ENCODE measurements around the gene NBPF4.
"Not testable (repeated sequence)": the region's sequence is repeated elsewhere in the genome, so short reads cannot be mapped to it uniquely, and the experiment has no call there.

The NBPF4 gene, protein sequence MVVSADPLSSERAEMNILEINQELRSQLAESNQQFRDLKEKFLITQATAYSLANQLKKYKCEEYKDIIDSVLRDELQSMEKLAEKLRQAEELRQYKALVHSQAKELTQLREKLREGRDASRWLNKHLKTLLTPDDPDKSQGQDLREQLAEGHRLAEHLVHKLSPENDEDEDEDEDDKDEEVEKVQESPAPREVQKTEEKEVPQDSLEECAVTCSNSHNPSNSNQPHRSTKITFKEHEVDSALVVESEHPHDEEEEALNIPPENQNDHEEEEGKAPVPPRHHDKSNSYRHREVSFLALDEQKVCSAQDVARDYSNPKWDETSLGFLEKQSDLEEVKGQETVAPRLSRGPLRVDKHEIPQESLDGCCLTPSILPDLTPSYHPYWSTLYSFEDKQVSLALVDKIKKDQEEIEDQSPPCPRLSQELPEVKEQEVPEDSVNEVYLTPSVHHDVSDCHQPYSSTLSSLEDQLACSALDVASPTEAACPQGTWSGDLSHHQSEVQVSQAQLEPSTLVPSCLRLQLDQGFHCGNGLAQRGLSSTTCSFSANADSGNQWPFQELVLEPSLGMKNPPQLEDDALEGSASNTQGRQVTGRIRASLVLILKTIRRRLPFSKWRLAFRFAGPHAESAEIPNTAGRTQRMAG

GRCh38 chr1:108243976-108244375 is at the start of gene NBPF4:
Gene NBPF4 (minus strand): TSS chr1:108244076. CDS start chr1:108243761, 315 bp downstream.
- in situ Hi-C loops (cut with HindIII; ENCODE audit: low sequenced_read_pairs), result not testable (repeated sequence)

DNA sequence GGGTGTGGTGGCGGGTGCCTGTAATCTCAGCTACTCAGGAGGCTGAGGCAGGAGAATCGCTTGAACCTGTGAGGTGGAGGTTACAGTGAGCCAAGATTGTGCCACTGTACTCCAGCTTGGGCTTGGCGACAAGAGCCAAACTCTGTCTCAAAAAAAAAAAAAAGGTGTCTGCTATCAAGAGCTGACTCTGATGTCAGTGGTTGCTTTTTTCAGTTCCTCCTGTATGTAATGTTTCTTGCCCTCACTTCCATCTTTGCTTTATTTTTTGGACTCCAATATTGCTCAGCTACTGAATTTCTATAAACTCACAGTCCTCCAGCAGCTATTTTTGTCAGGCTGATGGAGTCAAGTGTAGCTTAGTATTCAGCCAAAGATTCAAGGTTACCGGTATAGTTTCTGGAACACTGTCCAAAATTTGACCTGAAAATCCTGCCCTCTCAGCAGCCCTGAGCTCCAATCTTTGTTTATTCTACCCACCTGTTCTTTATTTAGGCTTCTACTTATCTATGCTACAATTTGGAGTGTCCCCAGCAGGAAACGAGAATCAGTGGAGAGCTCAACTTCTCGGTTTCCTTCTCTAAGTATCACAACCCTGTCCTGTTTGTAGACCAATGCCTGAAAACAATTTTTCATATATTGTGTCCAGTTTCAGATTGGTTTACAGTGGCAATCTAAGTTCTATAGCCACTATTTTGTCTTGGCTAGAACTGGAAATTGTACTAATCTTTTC is 38.8 kb upstream of the NBPF4 start:
- in situ Hi-C loops (cut with HindIII; ENCODE audit: low sequenced_read_pairs), result not testable (repeated sequence)

DNA sequence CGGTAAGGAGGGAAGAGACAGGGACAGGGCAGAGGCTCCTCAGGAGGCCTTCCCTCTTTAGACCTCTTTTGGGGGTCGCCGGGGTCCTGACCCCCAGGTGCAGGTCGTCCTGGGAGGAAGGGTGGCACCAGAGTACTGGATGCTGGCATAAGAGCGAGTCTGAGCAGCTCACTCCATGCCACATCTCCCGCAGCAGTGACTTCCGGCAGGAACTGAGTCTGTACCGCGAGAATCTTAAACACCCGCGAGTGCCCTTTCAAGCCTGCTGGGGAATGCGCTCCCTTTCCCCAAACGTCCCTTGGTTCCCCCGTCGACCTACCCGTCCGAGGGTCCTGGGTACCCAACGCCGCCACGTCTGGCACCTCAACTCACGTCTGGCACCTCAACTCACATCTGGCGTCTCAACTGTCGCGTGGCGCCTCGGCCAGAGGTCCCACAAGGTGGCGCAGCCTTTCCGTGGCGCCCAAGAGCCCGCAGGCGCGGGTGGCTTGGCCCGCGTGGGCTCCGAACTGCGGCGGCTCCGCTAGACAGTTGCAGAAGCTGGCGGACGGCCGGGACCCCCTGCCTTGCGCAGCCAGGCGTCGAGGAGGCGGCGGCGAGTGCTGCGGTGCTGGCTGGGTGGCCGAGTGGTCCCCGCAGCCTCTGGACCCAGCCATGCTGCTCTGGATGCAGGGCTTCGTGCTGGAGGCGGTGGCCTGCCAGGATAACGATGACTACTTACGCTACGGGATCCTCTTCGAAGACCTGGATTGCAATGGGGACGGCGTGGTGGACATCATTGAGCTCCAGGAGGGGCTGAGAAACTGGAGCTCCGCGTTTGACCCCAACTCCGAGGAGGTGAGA is 28.8 kb upstream of the NBPF4 start:
- in situ Hi-C loops (cut with HindIII; ENCODE audit: low sequenced_read_pairs), result not testable (repeated sequence)

DNA sequence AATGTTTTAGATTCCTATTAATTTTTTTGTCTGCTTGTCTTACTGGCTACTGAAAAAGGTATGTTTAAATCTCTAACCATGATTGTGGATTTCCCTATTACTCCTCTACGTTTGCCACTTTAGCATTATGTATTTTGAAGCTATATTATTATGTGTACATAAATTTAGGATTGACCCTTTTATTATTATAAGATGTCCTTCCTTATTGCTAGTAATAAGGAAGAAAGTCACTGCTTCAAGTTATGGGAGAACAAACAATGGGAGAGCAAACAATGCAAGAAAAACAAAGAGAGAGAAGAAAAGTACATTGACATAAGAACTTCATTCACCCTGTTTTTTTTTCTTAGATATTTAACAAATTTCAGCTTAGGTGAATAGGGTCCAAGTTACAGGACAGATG is 23.2 kb upstream of the NBPF4 start:
- in situ Hi-C loops (cut with HindIII; ENCODE audit: low sequenced_read_pairs), result not testable (repeated sequence)

DNA sequence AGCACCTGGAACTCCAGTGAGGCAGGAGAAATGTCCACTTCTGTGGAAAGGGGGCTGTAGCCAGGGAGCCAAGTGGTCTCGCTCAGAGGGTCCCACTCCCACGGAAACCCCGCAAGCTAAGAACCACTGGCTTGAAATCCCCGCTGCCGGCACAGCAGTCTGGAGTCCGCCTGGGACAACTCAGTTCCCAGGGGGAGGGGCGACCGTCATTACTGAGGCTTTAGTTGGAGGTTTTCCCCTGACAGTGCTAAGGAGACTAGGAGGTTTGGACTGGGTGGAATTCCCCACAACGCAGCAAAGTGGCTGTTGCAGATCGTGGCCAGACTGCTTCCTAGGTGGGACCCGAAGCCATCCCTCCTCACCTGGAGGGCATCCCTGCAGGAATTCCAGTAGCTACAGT is 18.1 kb upstream of the NBPF4 start:
- in situ Hi-C loops (cut with HindIII; ENCODE audit: low sequenced_read_pairs), result not testable (repeated sequence)

DNA sequence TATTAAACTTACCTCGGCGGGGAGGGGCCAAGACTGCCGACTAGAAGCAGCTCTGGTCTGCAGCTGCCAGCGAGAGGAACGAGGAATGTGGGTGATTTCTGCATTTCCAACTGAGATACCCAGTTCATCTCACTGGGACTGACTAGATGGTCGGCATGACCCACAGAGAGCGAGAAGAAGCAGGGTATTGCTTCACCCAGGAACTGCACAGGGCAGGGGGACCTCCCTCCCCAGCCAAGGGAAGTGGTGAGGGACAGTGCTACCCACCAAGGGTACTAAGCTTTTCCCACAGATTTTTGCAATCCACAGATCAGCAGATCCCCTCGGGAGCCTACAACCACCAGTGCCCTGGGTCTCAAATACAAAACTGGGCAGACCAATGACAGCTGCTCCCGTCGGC is 17.6 kb upstream of the NBPF4 start:
- in situ Hi-C loops (cut with HindIII; ENCODE audit: low sequenced_read_pairs), result not testable (repeated sequence)

GRCh38 chr1:108260578-108261259 is 16.8 kb upstream of the NBPF4 start:
- in situ Hi-C loops (cut with HindIII; ENCODE audit: low sequenced_read_pairs), result not testable (repeated sequence)

- in situ Hi-C loops (cut with HindIII; ENCODE audit: low sequenced_read_pairs), result not testable (repeated sequence)
Measured at GRCh38 chr1:108255426-108255825, 11.6 kb upstream of the NBPF4 start.

GRCh38 chr1:108239426-108239825 is 4.5 kb downstream of the NBPF4 start:
- in situ Hi-C loops (cut with HindIII; ENCODE audit: low sequenced_read_pairs), result not testable (repeated sequence)

DNA sequence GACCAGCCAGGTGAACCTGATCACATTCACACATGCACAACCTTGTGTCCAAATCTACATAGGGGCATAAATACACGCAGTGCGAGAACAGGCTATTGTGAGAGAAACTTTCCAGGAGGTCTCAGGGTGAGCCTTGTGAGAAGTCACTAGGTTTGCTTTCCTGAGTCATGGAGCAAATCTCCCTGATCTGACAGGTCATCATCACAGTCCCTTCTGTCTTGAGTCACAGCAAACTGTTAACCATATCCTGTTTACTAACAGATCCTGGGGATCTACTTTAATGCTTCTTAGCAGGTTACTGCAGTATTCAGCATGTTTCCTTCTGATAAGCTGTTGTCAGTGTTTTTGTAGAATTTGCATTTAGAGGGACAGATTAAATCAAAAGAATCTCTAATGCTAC is 8.6 kb downstream of the NBPF4 start:
- in situ Hi-C loops (cut with HindIII; ENCODE audit: low sequenced_read_pairs), result not testable (repeated sequence)

GRCh38 chr1:108232183-108232582 is 11.7 kb downstream of the NBPF4 start:
- in situ Hi-C loops (cut with HindIII; ENCODE audit: low sequenced_read_pairs), result not testable (repeated sequence)

DNA sequence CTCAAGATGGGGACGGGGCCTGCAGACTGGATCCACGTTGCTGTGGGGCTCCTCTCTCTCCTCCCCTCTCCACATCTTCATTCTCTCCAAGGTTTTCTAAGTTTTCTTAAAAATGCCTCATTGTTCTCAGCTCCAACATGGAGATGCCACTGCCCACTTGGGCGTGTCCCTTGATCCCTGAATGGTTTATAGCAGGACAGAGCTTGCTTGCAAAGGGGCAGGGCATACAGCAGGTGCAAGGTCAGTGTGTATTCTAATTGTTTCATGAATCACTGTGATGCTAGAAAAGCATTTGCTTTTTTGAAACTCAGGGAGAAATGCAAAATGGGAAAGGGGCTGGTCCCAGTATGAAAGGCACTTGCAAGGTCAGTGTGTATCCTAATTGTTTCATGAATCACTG is 13.9 kb downstream of the NBPF4 start:
- in situ Hi-C loops (cut with HindIII; ENCODE audit: low sequenced_read_pairs), result not testable (repeated sequence)

- in situ Hi-C loops (cut with HindIII; ENCODE audit: low sequenced_read_pairs), result not testable (repeated sequence)
Measured at GRCh38 chr1:108227772-108228171, 16.1 kb downstream of the NBPF4 start.

GRCh38 chr1:108226855-108227254 is 17.0 kb downstream of the NBPF4 start:
- in situ Hi-C loops (cut with HindIII; ENCODE audit: low sequenced_read_pairs), result not testable (repeated sequence)

- in situ Hi-C loops (cut with HindIII; ENCODE audit: low sequenced_read_pairs), result not testable (repeated sequence)
Measured at GRCh38 chr1:108223226-108223625, 20.6 kb downstream of the NBPF4 start.

- in situ Hi-C loops (cut with HindIII; ENCODE audit: low sequenced_read_pairs), result not testable (repeated sequence)
Measured at GRCh38 chr1:108217515-108218174, 26.2 kb downstream of the NBPF4 start.

GRCh38 chr1:108217007-108217406 is 26.9 kb downstream of the NBPF4 start:
- in situ Hi-C loops (cut with HindIII; ENCODE audit: low sequenced_read_pairs), result not testable (repeated sequence)

DNA sequence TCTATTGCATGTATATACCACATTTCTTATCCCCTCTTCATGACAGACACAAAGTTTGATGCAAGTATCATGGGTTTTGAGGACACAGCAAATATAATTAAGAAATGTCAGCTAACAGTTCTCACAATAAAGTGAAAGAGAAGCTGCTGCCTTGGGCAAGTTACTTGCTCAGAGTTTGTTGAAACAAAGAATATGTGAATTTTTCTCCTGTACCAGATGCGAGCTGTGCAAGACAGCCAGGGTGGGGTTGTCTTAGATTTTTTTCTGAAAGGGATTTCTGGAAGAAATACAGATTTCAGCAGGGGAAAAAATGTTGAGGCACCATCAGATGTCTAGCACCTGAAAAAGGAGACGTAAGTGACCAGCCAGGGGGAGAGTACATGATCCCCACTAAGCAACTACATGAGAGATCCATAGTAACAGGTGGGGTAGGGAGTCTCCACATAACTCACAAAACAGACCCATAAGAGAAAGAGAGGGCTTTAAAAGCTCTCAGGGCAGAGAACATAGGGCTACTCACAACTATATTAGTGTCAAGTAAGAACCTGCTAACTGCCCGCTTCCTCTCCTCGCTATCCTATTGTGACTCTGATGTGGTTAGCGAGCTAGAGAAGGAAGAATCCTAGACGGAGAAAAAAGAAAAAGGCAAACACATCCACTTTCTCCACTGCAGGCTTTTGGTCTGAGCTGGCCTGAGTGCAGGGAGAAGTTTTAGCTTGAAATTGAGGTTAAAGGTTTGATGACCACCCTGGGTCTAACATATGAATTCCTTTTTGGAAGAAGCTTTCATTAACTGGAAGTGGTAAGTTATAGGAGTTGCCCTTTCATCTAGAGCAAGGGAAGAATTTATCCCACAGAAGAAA is 27.6 kb downstream of the NBPF4 start:
- in situ Hi-C loops (cut with HindIII; ENCODE audit: low sequenced_read_pairs), result not testable (repeated sequence)

Measured in DLD1 (cell line).